GM12892 (cell line): ENCODE measurements around the gene CAMSAP3.

Experiments
- POLR2A ChIP-seq: IDR thresholded peaks from 2 replicates; pipeline ENCODE4 v1.6.1; 2011; ENCODE audit warnings: low read depth, low read length, control low read depth
- POLR2AphosphoS5 ChIP-seq: IDR thresholded peaks from 2 replicates; pipeline ENCODE4 v1.6.1; 2011; ENCODE audit warnings: low read depth, low read length, control low read depth
- TAF1 ChIP-seq: IDR thresholded peaks from 2 replicates; pipeline ENCODE4 v1.6.1; 2011; ENCODE audit warnings: low read depth, mild to moderate bottlenecking, control low read depth, low read length, borderline replicate concordance

DNA sequence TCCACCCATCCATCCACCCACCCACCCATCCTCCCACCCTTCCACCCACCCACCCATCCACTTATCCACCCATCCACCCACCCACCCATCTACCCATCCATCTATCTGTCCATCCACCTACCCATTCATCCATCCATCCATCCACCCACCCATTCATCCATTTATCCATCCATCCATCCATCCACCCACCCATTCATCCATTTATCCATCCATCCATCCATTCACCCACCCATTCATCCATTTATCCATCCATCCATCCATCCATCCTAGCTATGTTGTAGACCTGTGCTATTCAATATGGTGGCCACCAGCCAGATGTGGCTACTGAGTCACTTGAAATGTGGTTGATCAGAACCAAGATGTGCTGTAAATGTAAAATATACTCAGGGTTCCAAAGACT, 5.1 kb downstream of the CAMSAP3 start:
- TF ChIP-seq POLR2A (no peak), POLR2AphosphoS5 (no peak), TAF1 (no peak)
